IPS-18c (cell line): ENCODE data around the gene SLC35G6.

ENCODE experiments used
- H3K4me3 ChIP-seq: 2 replicates; pipeline ENCODE4 v1.7.0; 2013; ENCODE audit warnings: low read depth, mild to moderate bottlenecking, low read length, moderate library complexity; ENCODE audit not compliant: insufficient read depth
- H3K9me3 ChIP-seq: one replicate; pipeline ENCODE4 v1.6.1; 2013; ENCODE audit warnings: mild to moderate bottlenecking, low read length, moderate library complexity; ENCODE audit not compliant: control insufficient read depth, insufficient read depth

The SLC35G6 gene

GRCh38 chr17:7484919-7485377, 3.7 kb downstream of the SLC35G6 start:
- Histone ChIP-seq H3K9me3 (no peaks in the 10 kb centered on the region), H3K4me3 (peak overlapping the region; percentile 73)

- peak overlapping the region; percentile 73; the same call in 1 of the 2 replicates for H3K4me3 ChIP-seq
- no peaks in the 10 kb centered on the region for H3K9me3 ChIP-seq
Observed at GRCh38 chr17:7486181-7486580, 4.9 kb downstream of the SLC35G6 start.

- Histone ChIP-seq H3K4me3 (no peak overlapping the region), H3K9me3 (no peaks in the 10 kb centered on the region)
Observed at GRCh38 chr17:7490144-7490543, 8.9 kb downstream of the SLC35G6 start.

- Histone ChIP-seq H3K4me3 (no peak overlapping the region), H3K9me3 (no peaks in the 10 kb centered on the region)
Observed at GRCh38 chr17:7491583-7491982, 10.3 kb downstream of the SLC35G6 start.

GRCh38 chr17:7493941-7494340, 12.7 kb downstream of the SLC35G6 start:
- no peak overlapping the region for H3K4me3 ChIP-seq
- H3K9me3 ChIP-seq, result no peaks in the 10 kb centered on the region

GRCh38 chr17:7495906-7496434, 14.7 kb downstream of the SLC35G6 start:
- no peak overlapping the region for H3K4me3 ChIP-seq
- no peaks in the 10 kb centered on the region for H3K9me3 ChIP-seq

- Histone ChIP-seq H3K9me3 (no peaks in the 10 kb centered on the region), H3K4me3 (no peak overlapping the region)
Observed at GRCh38 chr17:7496470-7497183, 15.4 kb downstream of the SLC35G6 start.

GRCh38 chr17:7497228-7497627, 16.0 kb downstream of the SLC35G6 start:
- H3K9me3 ChIP-seq, result no peaks in the 10 kb centered on the region
- no peak overlapping the region for H3K4me3 ChIP-seq

GRCh38 chr17:7497636-7498035, 16.4 kb downstream of the SLC35G6 start:
- Histone ChIP-seq H3K4me3 (no peak overlapping the region), H3K9me3 (no peaks in the 10 kb centered on the region)

GRCh38 chr17:7499161-7499560, 17.9 kb downstream of the SLC35G6 start:
- no peak overlapping the region for H3K4me3 ChIP-seq
- no peaks in the 10 kb centered on the region for H3K9me3 ChIP-seq

- H3K9me3 ChIP-seq, result no peaks in the 10 kb centered on the region
- H3K4me3 ChIP-seq, result no peak overlapping the region
Observed at GRCh38 chr17:7501729-7502128, 20.5 kb downstream of the SLC35G6 start.

- H3K4me3 ChIP-seq, result no peak overlapping the region
- no peaks in the 10 kb centered on the region for H3K9me3 ChIP-seq
Observed at GRCh38 chr17:7502171-7502847, 21.1 kb downstream of the SLC35G6 start.

GRCh38 chr17:7502987-7503386, 21.7 kb downstream of the SLC35G6 start:
- no peak overlapping the region for H3K4me3 ChIP-seq
- no peaks in the 10 kb centered on the region for H3K9me3 ChIP-seq

GRCh38 chr17:7503521-7503920, 22.3 kb downstream of the SLC35G6 start:
- Histone ChIP-seq H3K9me3 (no peaks in the 10 kb centered on the region), H3K4me3 (no peak overlapping the region)

GRCh38 chr17:7508145-7508544, 26.9 kb downstream of the SLC35G6 start:
- H3K4me3 ChIP-seq, result no peak overlapping the region
- no peaks in the 10 kb centered on the region for H3K9me3 ChIP-seq

GRCh38 chr17:7508846-7509245, 27.6 kb downstream of the SLC35G6 start:
- Histone ChIP-seq H3K4me3 (no peak overlapping the region), H3K9me3 (no peaks in the 10 kb centered on the region)

- H3K9me3 ChIP-seq, result no peaks in the 10 kb centered on the region
- no peak overlapping the region for H3K4me3 ChIP-seq
Observed at GRCh38 chr17:7509937-7510336, 28.7 kb downstream of the SLC35G6 start.

- H3K9me3 ChIP-seq, result no peaks in the 10 kb centered on the region
- no peak overlapping the region for H3K4me3 ChIP-seq
Observed at GRCh38 chr17:7511108-7511507, 29.9 kb downstream of the SLC35G6 start.
